CD4-positive, alpha-beta memory T cell (primary cell): Measurements from ENCODE around the gene TNFSF12. TPM values are rescaled to one million over a fixed set of nuclear protein-coding genes. Genes with fewer than 3 reads are reported as not detected.

Experiments used
- CTCF ChIA-PET: fragments of 350-600 bp; sonication (Branson Sonifier 250); formaldehyde crosslinking; loops from one replicate; lab custom pipeline; 2021; ENCODE audit warnings: inconsistent platforms; ENCODE audit not compliant: partially characterized antibody; lab: Charles Lee
- POLR2A ChIA-PET: fragments of 350-600 bp; sonication (Branson Sonifier 250); formaldehyde crosslinking; loops from one replicate; lab custom pipeline; 2021; ENCODE audit not compliant: partially characterized antibody; lab: Charles Lee
- DNase-seq, 5 donors: peaks; one replicate each; pipeline versions ENCODE4 v3.0.0 to v3.0.0-alpha.2; 2020 to 2022; ENCODE audit warnings: mixed read lengths in 1 of 5
- H3K27ac ChIP-seq: one replicate; pipeline ENCODE4 v1.7.0; 2013; ENCODE audit warnings: low read depth, low read length
- H3K27me3 ChIP-seq: 2 replicates; pipeline ENCODE4 v1.7.0; 2013; ENCODE audit warnings: mild to moderate bottlenecking, low read length, moderate library complexity; ENCODE audit not compliant: insufficient read depth
- H3K36me3 ChIP-seq: 2 replicates; pipeline ENCODE4 v1.7.0; 2013; ENCODE audit warnings: mild to moderate bottlenecking, low read length, moderate library complexity; ENCODE audit not compliant: insufficient read depth
- H3K4me1 ChIP-seq: 2 replicates; pipeline ENCODE4 v1.7.0; 2013; ENCODE audit warnings: mild to moderate bottlenecking, low read length, moderate library complexity; ENCODE audit not compliant: insufficient read depth
- H3K4me3 ChIP-seq, 2 donors: one replicate each; pipeline ENCODE4 v1.7.0; 2013; ENCODE audit warnings: low read length in 2 of 2, mild to moderate bottlenecking in 1 of 2
- H3K9me3 ChIP-seq, 2 donors: one replicate each; pipeline ENCODE4 v1.7.0; 2013; ENCODE audit warnings: low read length in 2 of 2, control low read depth in 1 of 2; ENCODE audit not compliant: control insufficient read depth in 1 of 2
- H3K27ac Mint-ChIP-seq, 7 donors: one replicate each; pipeline ENCODE4 v1.8.0; 2020 to 2021; ENCODE audit warnings: mixed read lengths in 7 of 7, mild to moderate bottlenecking in 6 of 7, inconsistent platforms in 3 of 7, moderate library complexity in 3 of 7
- H3K27me3 Mint-ChIP-seq, 2 donors: one replicate each; pipeline ENCODE4 v1.8.0; 2020 to 2021; ENCODE audit warnings: mixed read lengths in 2 of 2
- H3K36me3 Mint-ChIP-seq, 2 donors: one replicate each; pipeline ENCODE4 v1.8.0; 2020 to 2021; ENCODE audit warnings: mixed read lengths in 2 of 2, inconsistent platforms in 1 of 2, mild to moderate bottlenecking in 1 of 2
- H3K4me1 Mint-ChIP-seq, 4 donors: one replicate each; pipeline ENCODE4 v1.8.0; 2020 to 2021; ENCODE audit warnings: mixed read lengths in 4 of 4, mild to moderate bottlenecking in 1 of 4
- H3K4me3 Mint-ChIP-seq, 8 donors: one replicate each; pipeline ENCODE4 v1.8.0; 2020 to 2021; ENCODE audit warnings: mixed read lengths in 8 of 8, mild to moderate bottlenecking in 7 of 8, moderate library complexity in 6 of 8, inconsistent platforms in 3 of 8
- H3K9me3 Mint-ChIP-seq, 8 donors: one replicate each; pipeline ENCODE4 v1.8.0; 2020 to 2021; ENCODE audit warnings: mixed read lengths in 8 of 8, mild to moderate bottlenecking in 5 of 8, inconsistent platforms in 3 of 8, moderate library complexity in 1 of 8
- intact Hi-C: fragments of 100-400 bp; cut with micrococcal nuclease; formaldehyde crosslinking; loops from one replicate; pipeline ENCODE4 v1.15.1; 2023
- polyA plus RNA-seq, 2 donors: library from polyadenylated mRNA; unstranded; fragments of 300-500 nt; fragmentation: Illumina TruSeq; gene quantifications; one replicate each; pipeline ENCODE4 v1.2.3, GENCODE V29; 2021
- total RNA-seq, 2 experiments: library from RNA; stranded (reverse); gene quantifications; one replicate each; pipeline ENCODE4 v1.2.3, GENCODE V29; 2021

The TNFSF12 gene
- total and polyA plus RNA-seq, 4 experiments from 2014 or later: 45.1 to 72.8 (median 49.0) TPM

DNA sequence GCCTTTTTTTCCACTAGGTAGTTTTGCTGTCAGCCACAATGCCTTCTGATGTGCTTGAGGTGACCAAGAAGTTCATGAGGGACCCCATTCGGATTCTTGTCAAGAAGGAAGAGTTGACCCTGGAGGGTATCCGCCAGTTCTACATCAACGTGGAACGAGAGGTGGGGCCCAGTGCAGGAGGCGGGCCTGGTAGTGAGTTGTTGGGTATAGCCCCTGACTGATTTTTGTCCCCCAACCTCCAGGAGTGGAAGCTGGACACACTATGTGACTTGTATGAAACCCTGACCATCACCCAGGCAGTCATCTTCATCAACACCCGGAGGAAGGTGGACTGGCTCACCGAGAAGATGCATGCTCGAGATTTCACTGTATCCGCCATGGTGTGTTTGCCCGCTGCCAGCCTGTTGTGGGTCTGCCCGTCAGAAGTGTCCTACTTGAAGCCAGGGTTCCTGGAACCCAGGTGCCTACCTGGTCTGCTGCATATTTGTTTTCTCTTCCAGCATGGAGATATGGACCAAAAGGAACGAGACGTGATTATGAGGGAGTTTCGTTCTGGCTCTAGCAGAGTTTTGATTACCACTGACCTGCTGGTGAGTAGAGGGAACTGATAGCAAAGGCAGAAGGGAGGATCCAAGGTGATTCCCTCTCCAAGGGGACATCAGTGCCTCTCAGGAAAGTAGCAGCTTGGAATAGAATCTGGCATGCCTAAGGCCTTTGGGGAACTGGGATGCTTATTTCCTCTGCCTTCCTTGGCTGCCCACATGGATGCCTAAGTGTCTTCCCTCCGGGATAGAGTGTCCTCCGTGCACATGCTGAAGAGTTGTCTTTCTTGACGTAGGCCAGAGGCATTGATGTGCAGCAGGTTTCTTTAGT lies 28.7 kb downstream of the TNFSF12 start:
- CTCF ChIA-PET: interaction anchor here (1.7 kb wide), 1 partner anchor 12 kb away, joined by 4 read pairs; no protein-coding TSS in a partner anchor
- intact Hi-C loops: no loop called here
- POLR2A ChIA-PET: interaction anchor here (1.0 to 8.5 kb wide), 2 partner anchors 110 kb away, joined by 3 to 97 read pairs; partner anchors contain the start of genes TP53 and WRAP53
- Histone ChIP-seq H3K27me3 (no peaks in the 10 kb centered on the region), H3K4me3 (no peak overlapping the region), H3K27ac (no peak overlapping the region), H3K9me3 (no peaks in the 10 kb centered on the region), H3K4me1 (peaks cover 65% of the 10 kb centered on the region), H3K36me3 (peaks cover 54% of the 10 kb centered on the region)
- Mint-ChIP-seq H3K27me3 (no peaks in the 10 kb centered on the region), H3K36me3 (peaks cover 53 to 76% of the 10 kb centered on the region in 2 donors), H3K4me1 (peaks cover 36 to 92% (median 58%) of the 10 kb centered on the region in 4 donors), H3K4me3 (peak overlapping the region in 3 of 8 donors; percentile 29 to 79 (median 31)), H3K9me3 (peaks cover 0 to 26% (median 0%) of the 10 kb centered on the region in 8 donors), H3K27ac (peak overlapping the region in 6 of 7 donors; percentile 52 to 98 (median 74))
- no peak for DNase-seq

DNA sequence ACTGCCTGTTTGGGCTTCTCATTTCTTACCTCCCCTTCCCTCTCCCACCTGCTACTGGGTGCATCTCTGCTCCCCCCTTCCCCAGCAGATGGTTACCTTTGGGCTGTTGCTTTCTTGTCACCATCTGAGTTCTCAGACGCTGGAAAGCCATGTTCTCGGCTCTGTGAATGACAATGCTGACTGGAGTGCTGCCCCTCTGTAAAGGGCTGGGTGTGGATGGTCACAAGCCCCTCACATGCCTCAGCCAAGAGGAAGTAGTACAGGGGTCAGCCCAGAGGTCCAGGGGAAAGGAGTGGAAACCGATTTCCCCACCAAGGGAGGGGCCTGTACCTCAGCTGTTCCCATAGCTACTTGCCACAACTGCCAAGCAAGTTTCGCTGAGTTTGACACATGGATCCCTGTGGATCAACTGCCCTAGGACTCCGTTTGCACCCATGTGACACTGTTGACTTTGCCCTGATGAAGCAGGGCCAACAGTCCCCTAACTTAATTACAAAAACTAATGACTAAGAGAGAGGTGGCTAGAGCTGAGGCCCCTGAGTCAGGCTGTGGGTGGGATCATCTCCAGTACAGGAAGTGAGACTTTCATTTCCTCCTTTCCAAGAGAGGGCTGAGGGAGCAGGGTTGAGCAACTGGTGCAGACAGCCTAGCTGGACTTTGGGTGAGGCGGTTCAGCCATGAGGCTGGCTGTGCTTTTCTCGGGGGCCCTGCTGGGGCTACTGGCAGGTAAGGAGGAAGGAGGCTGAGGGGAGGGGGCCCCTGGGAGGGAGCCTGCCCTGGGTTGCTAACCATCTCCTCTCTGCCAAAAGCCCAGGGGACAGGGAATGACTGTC lies 30.4 kb downstream of the TNFSF12 start, which contains the start of gene CD68:
Gene CD68 (plus strand): TSS at position 638 of the 833 bp plus-strand sequence. CDS start 40 bp downstream, at position 678.
- peak within 1 kb of the TSS; percentile 36 for H3K27ac ChIP-seq
- H3K27me3 ChIP-seq: no peaks in the 10 kb centered on the region
- peaks cover 51% of the 10 kb centered on the region for H3K36me3 ChIP-seq
- peak in 3 of 5 donors; percentile 35 to 71 (median 38) for DNase-seq
- H3K4me3 ChIP-seq: no peak within 1 kb of the TSS
- H3K4me1 ChIP-seq: peaks cover 71% of the 10 kb centered on the region
- no peaks in the 10 kb centered on the region for H3K27me3 Mint-ChIP-seq
- POLR2A ChIA-PET: interaction anchor here (0.8 to 2.9 kb wide), 10 partner anchors 7 to 250 kb away, joined by 3 to 25 read pairs (median 4); partner anchors contain the start of genes NEURL4, POLR2A, SAT2 and TMEM102
- peak within 1 kb of the TSS in 6 of 8 donors; percentile 17 to 74 (median 38) for H3K4me3 Mint-ChIP-seq
- intact Hi-C loops: no loop called here
- peak within 1 kb of the TSS; percentile 79 to 98 (median 92) for H3K27ac Mint-ChIP-seq
- peaks cover 46 to 71% of the 10 kb centered on the region in 2 donors for H3K36me3 Mint-ChIP-seq
- CTCF ChIA-PET: interaction anchor here (1.7 to 2.1 kb wide), 2 partner anchors 10 to 19 kb away, joined by 4 to 8 read pairs; no protein-coding TSS in a partner anchor
- H3K9me3 Mint-ChIP-seq: peaks cover 0 to 16% (median 0%) of the 10 kb centered on the region in 8 donors
- H3K4me1 Mint-ChIP-seq: peaks cover 34 to 90% (median 64%) of the 10 kb centered on the region in 4 donors
- no peaks in the 10 kb centered on the region for H3K9me3 ChIP-seq

DNA sequence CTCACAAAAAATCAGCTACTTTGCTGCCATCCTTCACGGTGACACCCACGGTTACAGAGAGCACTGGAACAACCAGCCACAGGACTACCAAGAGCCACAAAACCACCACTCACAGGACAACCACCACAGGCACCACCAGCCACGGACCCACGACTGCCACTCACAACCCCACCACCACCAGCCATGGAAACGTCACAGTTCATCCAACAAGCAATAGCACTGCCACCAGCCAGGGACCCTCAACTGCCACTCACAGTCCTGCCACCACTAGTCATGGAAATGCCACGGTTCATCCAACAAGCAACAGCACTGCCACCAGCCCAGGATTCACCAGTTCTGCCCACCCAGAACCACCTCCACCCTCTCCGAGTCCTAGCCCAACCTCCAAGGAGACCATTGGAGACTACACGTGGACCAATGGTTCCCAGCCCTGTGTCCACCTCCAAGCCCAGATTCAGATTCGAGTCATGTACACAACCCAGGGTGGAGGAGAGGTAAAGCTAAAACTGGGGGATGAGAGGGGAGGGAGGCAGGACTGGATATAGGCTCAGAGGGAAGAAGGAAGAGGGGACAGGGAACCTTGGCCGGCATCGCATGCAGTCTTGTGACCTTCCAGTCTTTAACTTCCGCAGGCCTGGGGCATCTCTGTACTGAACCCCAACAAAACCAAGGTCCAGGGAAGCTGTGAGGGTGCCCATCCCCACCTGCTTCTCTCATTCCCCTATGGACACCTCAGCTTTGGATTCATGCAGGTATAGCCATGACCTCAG lies 31.2 kb downstream of the TNFSF12 start:
- Histone ChIP-seq H3K9me3 (no peaks in the 10 kb centered on the region), H3K27me3 (no peaks in the 10 kb centered on the region), H3K27ac (peak overlapping the region; percentile 36), H3K36me3 (peaks cover 42% of the 10 kb centered on the region), H3K4me1 (peaks cover 71% of the 10 kb centered on the region), H3K4me3 (no peak overlapping the region)
- Mint-ChIP-seq H3K27me3 (no peaks in the 10 kb centered on the region), H3K36me3 (peaks cover 42 to 68% of the 10 kb centered on the region in 2 donors), H3K4me3 (peak overlapping the region in 3 of 8 donors; percentile 17 to 74 (median 51)), H3K4me1 (peaks cover 29 to 90% (median 62%) of the 10 kb centered on the region in 4 donors), H3K27ac (peak overlapping the region; percentile 69 to 98 (median 85)), H3K9me3 (peaks cover 0 to 16% (median 0%) of the 10 kb centered on the region in 8 donors)
- ChIA-PET POLR2A (interaction anchor here (0.7 to 2.9 kb wide), 14 partner anchors 8 to 251 kb away, joined by 3 to 25 read pairs (median 5); partner anchors contain the start of genes FXR2, NEURL4, POLR2A and SAT2), CTCF (interaction anchor here (1.1 to 2.1 kb wide), 3 partner anchors 9 to 21 kb away, joined by 4 to 8 read pairs (median 5); no protein-coding TSS in a partner anchor)
- intact Hi-C loops: no loop called here
- no peak for DNase-seq

DNA sequence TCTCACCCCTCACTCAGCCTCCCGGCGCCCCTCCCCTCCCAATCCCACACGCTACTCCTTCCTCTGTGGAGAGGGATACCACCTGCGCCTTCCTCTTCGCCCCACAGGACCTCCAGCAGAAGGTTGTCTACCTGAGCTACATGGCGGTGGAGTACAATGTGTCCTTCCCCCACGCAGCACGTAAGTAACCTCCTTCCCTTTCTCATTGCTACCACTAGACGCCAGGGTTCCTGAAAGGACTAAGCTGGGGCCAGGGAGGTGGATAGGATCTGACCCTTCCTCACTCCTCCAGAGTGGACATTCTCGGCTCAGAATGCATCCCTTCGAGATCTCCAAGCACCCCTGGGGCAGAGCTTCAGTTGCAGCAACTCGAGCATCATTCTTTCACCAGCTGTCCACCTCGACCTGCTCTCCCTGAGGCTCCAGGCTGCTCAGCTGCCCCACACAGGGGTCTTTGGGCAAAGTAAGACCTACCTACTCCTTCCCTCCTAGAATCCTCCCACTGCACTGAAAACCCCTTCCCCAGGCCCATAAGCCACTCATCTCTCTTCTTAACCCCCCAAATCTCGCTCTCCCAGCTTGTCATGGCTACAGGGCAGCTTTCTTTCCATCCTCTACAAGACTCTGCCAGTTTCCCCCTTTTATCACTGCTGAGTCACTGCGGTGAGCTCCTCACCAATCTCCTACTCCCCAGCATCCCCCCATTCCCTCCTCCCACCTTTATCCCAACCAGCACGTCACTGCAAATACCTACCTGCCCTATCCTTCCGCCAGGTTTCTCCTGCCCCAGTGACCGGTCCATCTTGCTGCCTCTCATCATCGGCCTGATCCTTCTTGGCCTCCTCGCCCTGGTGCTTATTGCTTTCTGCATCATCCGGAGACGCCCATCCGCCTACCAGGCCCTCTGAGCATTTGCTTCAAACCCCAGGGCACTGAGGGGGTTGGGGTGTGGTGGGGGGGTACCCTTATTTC lies 32.0 kb downstream of the TNFSF12 start:
- Histone ChIP-seq H3K9me3 (no peaks in the 10 kb centered on the region), H3K27me3 (no peaks in the 10 kb centered on the region), H3K4me1 (peaks cover 71% of the 10 kb centered on the region), H3K36me3 (peaks cover 34% of the 10 kb centered on the region), H3K4me3 (no peak overlapping the region), H3K27ac (no peak overlapping the region)
- H3K4me3 Mint-ChIP-seq: peak overlapping the region in 3 of 8 donors; percentile 46 to 57 (median 46)
- peak in 1 of 5 donors; percentile 15 for DNase-seq
- ChIA-PET CTCF (interaction anchor here (1.1 to 2.1 kb wide), 3 partner anchors 8 to 21 kb away, joined by 4 to 8 read pairs (median 5); no protein-coding TSS in a partner anchor), POLR2A (interaction anchor here (0.7 to 2.9 kb wide), 9 partner anchors 9 to 236 kb away, joined by 3 to 25 read pairs (median 5); partner anchors contain the start of genes FXR2, POLR2A, SENP3 and TP53)
- H3K9me3 Mint-ChIP-seq: peaks cover 0 to 14% (median 0%) of the 10 kb centered on the region in 8 donors
- peaks cover 30 to 88% (median 59%) of the 10 kb centered on the region in 4 donors for H3K4me1 Mint-ChIP-seq
- peaks cover 33 to 60% of the 10 kb centered on the region in 2 donors for H3K36me3 Mint-ChIP-seq
- peak overlapping the region in 6 of 7 donors; percentile 38 to 98 (median 82) for H3K27ac Mint-ChIP-seq
- intact Hi-C loops: no loop called here
- H3K27me3 Mint-ChIP-seq: no peaks in the 10 kb centered on the region

DNA sequence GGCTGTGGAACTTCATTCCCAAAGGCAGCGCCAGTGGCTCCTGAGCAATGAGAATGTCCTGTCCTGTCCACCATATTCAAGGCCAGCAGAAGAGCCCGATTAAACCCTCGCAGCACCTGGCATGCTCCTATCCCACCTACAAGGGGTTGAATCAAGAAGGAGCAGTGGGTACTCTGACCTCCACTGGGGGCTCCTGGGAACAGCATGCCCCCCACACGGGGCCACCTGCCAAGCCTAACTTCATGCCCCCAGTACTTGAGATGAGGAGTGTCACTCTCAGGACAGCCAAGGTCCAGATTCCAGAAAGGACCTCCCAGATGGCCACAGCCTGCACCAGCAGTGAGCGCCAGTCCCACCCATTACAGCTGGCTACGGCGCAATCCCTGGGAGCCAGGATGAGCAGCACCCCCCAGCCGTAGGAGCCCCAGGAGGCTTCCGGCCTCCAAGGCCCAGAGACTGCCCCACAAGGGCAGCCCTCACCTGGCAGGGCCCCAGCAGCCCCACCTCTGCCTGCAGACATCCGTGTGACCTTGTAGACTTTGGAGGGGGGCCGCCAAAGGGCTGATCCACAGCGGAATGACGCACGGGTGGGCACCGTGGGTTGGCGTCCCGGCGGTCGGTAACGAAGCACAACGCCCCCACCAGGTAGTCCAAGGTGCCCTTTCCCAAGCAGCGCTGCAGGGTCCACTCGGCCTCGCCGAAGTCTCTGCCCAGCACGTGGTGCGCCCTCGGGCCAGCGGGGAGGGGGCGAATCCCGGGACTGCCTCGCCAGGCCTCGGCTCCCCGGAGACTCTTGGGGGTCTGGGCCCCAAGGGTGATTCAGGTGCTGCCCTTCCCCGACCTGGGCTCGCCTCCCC lies 33.8 kb downstream of the TNFSF12 start:
- peaks cover 23 to 73% (median 49%) of the 10 kb centered on the region in 4 donors for H3K4me1 Mint-ChIP-seq
- peaks cover 55% of the 10 kb centered on the region for H3K4me1 ChIP-seq

More for the DNA sequence above, 33.8 kb downstream of the TNFSF12 start:
- Mint-ChIP-seq H3K27ac (peak overlapping the region in 6 of 7 donors; percentile 29 to 100 (median 68)), H3K27me3 (no peaks in the 10 kb centered on the region), H3K9me3 (peaks cover 0 to 11% (median 0%) of the 10 kb centered on the region in 8 donors), H3K36me3 (peaks cover 17 to 49% of the 10 kb centered on the region in 2 donors), H3K4me3 (peak overlapping the region; percentile 3 to 100 (median 33))
- CTCF ChIA-PET: interaction anchor here (2.5 to 3.2 kb wide), 3 partner anchors 8 to 147 kb away, joined by 12 to 22 read pairs (median 19); partner anchors contain the start of genes TMEM102, TP53 and WRAP53
- Histone ChIP-seq H3K4me3 (peak overlapping the region in 1 of 2 donors; percentile 92), H3K36me3 (peaks cover 28% of the 10 kb centered on the region), H3K9me3 (no peaks in the 10 kb centered on the region), H3K27ac (peak overlapping the region; percentile 97), H3K27me3 (no peaks in the 10 kb centered on the region)
- POLR2A ChIA-PET: interaction anchor here (0.8 to 9.5 kb wide), 25 partner anchors 10 to 536 kb away, joined by 3 to 220 read pairs (median 6); partner anchors contain the start of genes ACADVL, ACAP1, CTDNEP1 and DLG4
- intact Hi-C loops: loop anchor here (1.0 kb wide), 4 partner anchors 10 to 275 kb away; partner anchors contain the start of genes EIF5A and SENP3
- DNase-seq: no peak
